Heart left ventricle (tissue), 16 donors: Measurements from ENCODE around the gene SCN2B. TPM values are rescaled to one million over a fixed set of nuclear protein-coding genes. Genes with fewer than 3 reads are reported as not detected.
A peak's percentile ranks its signal among the peaks of the same experiment; 100 is the strongest.

Experiments used
- ATAC-seq, 4 donors: fragments of 200-7000 bp; cut with Tn5 transposase; one replicate each; pipeline ENCODE4 v1.9.1; 2020 to 2022; ENCODE audit warnings: moderate library complexity in 4 of 4, mild to moderate bottlenecking in 3 of 4, moderate number of reproducible peaks in 1 of 4
- DNase-seq, 5 donors: peaks; one replicate each; pipeline ENCODE4 v3.0.0-alpha.2; 2020
- H3K27ac ChIP-seq, 12 donors: fragments of 200-600 bp; sonication (generic) in 4 of 12; one replicate each; pipeline versions ENCODE4 v1.5.0 to v1.8.0; 2016 to 2022; ENCODE audit warnings: mild to moderate bottlenecking in 2 of 12
- H3K27me3 ChIP-seq, 9 donors: fragments of 200-600 bp; sonication (generic) in 2 of 9; one replicate each; pipeline versions ENCODE4 v1.5.1 to v1.8.0; 2016 to 2022; ENCODE audit warnings: mild to moderate bottlenecking in 3 of 9
- H3K36me3 ChIP-seq, 9 donors: fragments of 200-600 bp; sonication (generic) in 2 of 9; one replicate each; pipeline versions ENCODE4 v1.5.0 to v1.8.0; 2018 to 2022; ENCODE audit warnings: mild to moderate bottlenecking in 2 of 9
- H3K4me1 ChIP-seq, 12 donors: fragments of 200-600 bp; sonication (generic) in 4 of 12; one replicate each; pipeline versions ENCODE4 v1.5.0 to v1.8.0; 2016 to 2022; ENCODE audit warnings: mild to moderate bottlenecking in 3 of 12
- H3K4me3 ChIP-seq, 12 donors: fragments of 200-600 bp; sonication (generic) in 4 of 12; one replicate each; pipeline versions ENCODE4 v1.5.0 to v1.8.0; 2017 to 2022; ENCODE audit warnings: mild to moderate bottlenecking in 9 of 12, moderate library complexity in 4 of 12
- H3K9me3 ChIP-seq, 12 donors: fragments of 200-600 bp; sonication (generic) in 4 of 12; one replicate each; pipeline versions ENCODE4 v1.5.0 to v1.8.0; 2016 to 2022; ENCODE audit warnings: mild to moderate bottlenecking in 1 of 12
- POLR2A ChIP-seq, 2 donors: fragments of 450-650 bp; IDR thresholded peaks; one replicate each; pipeline ENCODE4 v1.6.1; 2017; ENCODE audit warnings: antibody characterized with exemption in 2 of 2, mild to moderate bottlenecking in 2 of 2, moderate library complexity in 2 of 2
- WGBS, 4 donors: extraction: QIAGEN DNeasy Blood & Tissue Kit in 2 of 4; methylation state at CpG; one replicate each; pipeline versions ENCODE4 v1.1.5 to v1.1.7; 2013 to 2018; 5-methylcytosine and 5-hydroxymethylcytosine counted together
- intact Hi-C, 10 donors: fragments of 100-400 bp; cut with DNase I; formaldehyde crosslinking; loops; one replicate each; pipeline versions ENCODE4 v1.11.1 to v1.14.2; 2022
- polyA plus RNA-seq, 2 donors: library from polyadenylated mRNA; stranded (reverse); fragments of 200-250 nt; gene quantifications; one replicate each; pipeline ENCODE4 v1.2.3, GENCODE V29; 2013
- total RNA-seq, 9 donors: library from RNA; depleted of rRNA in 2 of 9; stranded (reverse); fragments of >200 nt in 2 of 9; fragmentation: NEBNext Ultra II Directional in 3 of 9; extraction: Animal tissue kit (Norgen Biotek cat#: 25700) in 3 of 9; gene quantifications; one replicate each; pipeline versions ENCODE4 v1.1.0 to v1.2.4, GENCODE V29; 2016 to 2023
- TF ChIP-seq, protein P1 (sequence below), 12 donors: fragments of 200-600 bp; sonication (generic) in 4 of 12; IDR thresholded peaks; one replicate each; pipeline versions ENCODE4 v1.5.0 to v1.8.0; 2018 to 2022; ENCODE audit warnings: antibody characterized with exemption in 12 of 12, mild to moderate bottlenecking in 5 of 12
- donor health status: ischemic (EF 13 %, LVEDD 7.1; RV severe dilation, severe dysfunction).
- donor health status: healthy with polysubstance abuse.
- donor health status: DM: no; HTN: yes; CAD: no.
- donor health status: DM: no; HTN: no; CAD: no.
- donor health status: ischemic (EF 25% LVEDD 6.9; RV normal size, moderate dysfunction).
- donor health status: ischemic (EF 25% LVEDD 5.7; RV mildly dilated, moderate dysfunction).
- donor health status: healthy.
- donor health status: DM: yes; HTN: yes; CAD: no.
- donor health status: ischemic (EF 35%, LVEDD 5.7; RV mildly dilated, moderate dysfunction).
- donor health status: nonischemic (EF 11% LVEDD 7.7; RV severe dilation, severe dysfunction).
- donor health status: DM: yes; HTN: yes; CAD: no.
- donor health status: PGD.
- donor health status: ischemic (EF 29% LVEDD 5.4; RV normal size, mild dysfunction).
- donor health status: nonischemic (EF 23%, LVEDD 6.1; RV moderate dilation, normal function).

Gene SCN2B
- total and polyA plus RNA-seq, 11 donors = 3.6 to 32.5 (median 11.8) TPM

- H3K27ac ChIP-seq = peak overlapping the region in 2 of 12 donors; percentile 20 to 44
- peaks cover 3 to 46% (median 18%) of the 10 kb centered on the region in 12 donors for H3K4me1 ChIP-seq
- ATAC-seq (peak; percentile 35 to 71 (median 68)), DNase-seq (peak; percentile 72 to 86 (median 79))
- H3K36me3 ChIP-seq = peaks cover 0 to 10% (median 0%) of the 10 kb centered on the region in 9 donors
- no peaks in the 10 kb centered on the region for H3K9me3 ChIP-seq
- 3 to 10% (median 7%) methylated on average over 18 to 29 of the region's 29 CpGs for WGBS, 4 donors
- intact Hi-C loops = loop anchor here in 7 of 10 donors (1.0 to 2.0 kb wide), 3 partner anchors 26 to 27 kb away; no protein-coding TSS in a partner anchor
- TF ChIP-seq, protein P1, sequence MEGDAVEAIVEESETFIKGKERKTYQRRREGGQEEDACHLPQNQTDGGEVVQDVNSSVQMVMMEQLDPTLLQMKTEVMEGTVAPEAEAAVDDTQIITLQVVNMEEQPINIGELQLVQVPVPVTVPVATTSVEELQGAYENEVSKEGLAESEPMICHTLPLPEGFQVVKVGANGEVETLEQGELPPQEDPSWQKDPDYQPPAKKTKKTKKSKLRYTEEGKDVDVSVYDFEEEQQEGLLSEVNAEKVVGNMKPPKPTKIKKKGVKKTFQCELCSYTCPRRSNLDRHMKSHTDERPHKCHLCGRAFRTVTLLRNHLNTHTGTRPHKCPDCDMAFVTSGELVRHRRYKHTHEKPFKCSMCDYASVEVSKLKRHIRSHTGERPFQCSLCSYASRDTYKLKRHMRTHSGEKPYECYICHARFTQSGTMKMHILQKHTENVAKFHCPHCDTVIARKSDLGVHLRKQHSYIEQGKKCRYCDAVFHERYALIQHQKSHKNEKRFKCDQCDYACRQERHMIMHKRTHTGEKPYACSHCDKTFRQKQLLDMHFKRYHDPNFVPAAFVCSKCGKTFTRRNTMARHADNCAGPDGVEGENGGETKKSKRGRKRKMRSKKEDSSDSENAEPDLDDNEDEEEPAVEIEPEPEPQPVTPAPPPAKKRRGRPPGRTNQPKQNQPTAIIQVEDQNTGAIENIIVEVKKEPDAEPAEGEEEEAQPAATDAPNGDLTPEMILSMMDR (IDR thresholded peaks at IDR 0.05) = peak in 11 of 12 donors; percentile 86 to 94 (median 91)
- no peak for TF ChIP-seq POLR2A (IDR thresholded peaks at IDR 0.05)
- H3K4me3 ChIP-seq = peak overlapping the region in 4 of 12 donors; percentile 17 to 34 (median 21)
- H3K27me3 ChIP-seq = peaks cover 0 to 8% (median 0%) of the 10 kb centered on the region in 9 donors
Measured at GRCh38 chr11:118171269-118172062, 5.0 kb downstream of the SCN2B start.

GRCh38 chr11:118170882-118171268 lies 5.6 kb downstream of the SCN2B start:
- no peaks in the 10 kb centered on the region for H3K9me3 ChIP-seq
- DNase-seq = no peak
- WGBS, 4 donors = 31 to 49% (median 46%) methylated on average over 8 of the region's 8 CpGs
- TF ChIP-seq, protein P1 (IDR thresholded peaks at IDR 0.05) = no peak
- TF ChIP-seq POLR2A (IDR thresholded peaks at IDR 0.05) = no peak
- peaks cover 0 to 8% (median 0%) of the 10 kb centered on the region in 9 donors for H3K27me3 ChIP-seq
- no peak overlapping the region for H3K4me3 ChIP-seq
- intact Hi-C loops = loop anchor here in 7 of 10 donors (1.0 to 2.0 kb wide), 3 partner anchors 26 to 27 kb away; no protein-coding TSS in a partner anchor
- peaks cover 0 to 10% (median 0%) of the 10 kb centered on the region in 9 donors for H3K36me3 ChIP-seq
- no peak for ATAC-seq
- H3K27ac ChIP-seq = peak overlapping the region in 1 of 12 donors; percentile 23
- H3K4me1 ChIP-seq = peaks cover 3 to 46% (median 18%) of the 10 kb centered on the region in 12 donors

- Histone ChIP-seq H3K36me3 (peaks cover 0 to 10% (median 0%) of the 10 kb centered on the region in 9 donors), H3K4me1 (peaks cover 3 to 45% (median 18%) of the 10 kb centered on the region in 12 donors), H3K27me3 (peaks cover 0 to 8% (median 0%) of the 10 kb centered on the region in 9 donors), H3K27ac (peak overlapping the region in 1 of 12 donors; percentile 23), H3K9me3 (no peaks in the 10 kb centered on the region), H3K4me3 (no peak overlapping the region)
- 72 to 81% (median 80%) methylated on average over 9 of the region's 9 CpGs for WGBS, 4 donors
- peak in 1 of 5 donors; percentile 24 for DNase-seq
- ATAC-seq = no peak
- intact Hi-C loops = loop anchor here in 2 of 10 donors (2.0 kb wide), 1 partner anchor 25 kb away; no protein-coding TSS in a partner anchor
- no peak for TF ChIP-seq POLR2A (IDR thresholded peaks at IDR 0.05)
- TF ChIP-seq, protein P1 (IDR thresholded peaks at IDR 0.05) = no peak
Measured at GRCh38 chr11:118170231-118170630, 6.2 kb downstream of the SCN2B start.
